Measurements from ENCODE around the gene UBE2R2. TPM values are rescaled to one million over a fixed set of nuclear protein-coding genes. Genes with fewer than 3 reads are reported as not detected.

Gene UBE2R2
- total and polyA plus RNA-seq, 2 of the 8 experiments (the other 6 are each of a cell fraction or from before 2014, with no cell fraction given) = 19.4 to 42.1 TPM

GRCh38 chr9:33926746-33927485 is 110.0 kb downstream of the UBE2R2 start:
- Histone ChIP-seq H3K23ac (ENCODE audit: insufficient read length) (no peak overlapping the region), H4K5ac (ENCODE audit: insufficient read length, low read depth, low read length) (no peak overlapping the region), H2BK15ac (ENCODE audit: low read length) (no peak overlapping the region), H3K79me2 (ENCODE audit: control insufficient read depth in 1 of 2, insufficient read depth in 2 of 2, low read length in 2 of 2) (no peaks in the 10 kb centered on the region; a peak in 1 of 4 replicates), H3K56ac (replicated peaks; ENCODE audit: insufficient read length, low read depth, low read length) (no peak overlapping the region), H2BK12ac (ENCODE audit: low read depth, low read length) (no peak overlapping the region), H4K91ac (replicated peaks; ENCODE audit: insufficient read length, low read length) (no peak overlapping the region), H3K4me1 (replicated peaks in 1 of 4; ENCODE audit: control insufficient read depth in 3 of 4, insufficient read depth in 4 of 4, low read length in 3 of 4) (peaks cover 0 to 2% (median 0%) of the 10 kb centered on the region in 4 experiments; a peak in 1 of 7 replicates), H3K23me2 (ENCODE audit: low read depth, low read length) (no peaks in the 10 kb centered on the region), H3K27ac (ENCODE audit: low read depth, low read length) (no peak overlapping the region), H3K79me1 (ENCODE audit: low read depth, low read length) (no peaks in the 10 kb centered on the region), H4K8ac (ENCODE audit: extremely low read depth, insufficient read depth, low read length) (no peak overlapping the region; the same call in 1 of the 2 replicates), H3K36me3 (ENCODE audit: control insufficient read depth in 2 of 4, insufficient read depth in 4 of 4, low read length in 3 of 4) (peaks cover 54 to 73% (median 69%) of the 10 kb centered on the region in 4 experiments), H2BK120ac (replicated peaks; ENCODE audit: low read depth, low read length) (no peak overlapping the region), H2AFZ (ENCODE audit: low read length) (no peak overlapping the region), H3K9me3 (ENCODE audit: insufficient read depth in 2 of 2, low read depth in 1 of 2, low read length in 1 of 2) (no peaks in the 10 kb centered on the region), H2BK20ac (ENCODE audit: low read length) (no peak overlapping the region), H3K4ac (replicated peaks; ENCODE audit: insufficient read length, low read depth, low read length) (no peak overlapping the region), H4K20me1 (replicated peaks in 1 of 2; ENCODE audit: control insufficient read depth in 1 of 2, insufficient read depth in 2 of 2, low read length in 2 of 2) (peaks cover 4 to 5% of the 10 kb centered on the region in 2 experiments), H2BK5ac (ENCODE audit: low read depth, low read length) (no peak overlapping the region), H3K4me3 (ENCODE audit: extremely low read depth in 1 of 4, insufficient read depth in 2 of 4, low read depth in 3 of 4, low read length in 4 of 4) (no peak overlapping the region), H3K18ac (ENCODE audit: extremely low read depth, low read length) (no peak overlapping the region), H3K27me3 (replicated peaks in 1 of 4; ENCODE audit: control insufficient read depth in 3 of 4, extremely low read depth in 1 of 4, insufficient read depth in 3 of 4, low read length in 3 of 4) (no peaks in the 10 kb centered on the region), H2AK5ac (ENCODE audit: low read depth, low read length) (no peak overlapping the region), H3K9ac (replicated peaks in 1 of 4; ENCODE audit: extremely low read depth in 1 of 4, low read depth in 3 of 4, low read length in 3 of 4) (no peak overlapping the region), H3K4me2 (ENCODE audit: insufficient read depth in 1 of 2, low read depth in 2 of 2, low read length in 2 of 2) (no peak overlapping the region), H3K14ac (ENCODE audit: insufficient read length) (no peak overlapping the region)
- ChIA-PET POLR2A (ENCODE audit: partially characterized antibody) (interaction anchor here (1.1 kb wide), 1 partner anchor 199 kb away, joined by 3 read pairs; the partner anchor contains the start of gene DCAF12), CTCF (ENCODE audit: partially characterized antibody) (interaction anchor here (0.6 to 6.5 kb wide), 11 partner anchors 8 to 147 kb away, joined by 3 to 70 read pairs (median 4); no protein-coding TSS in a partner anchor)
- DNase-seq (ENCODE audit: low read depth in 1 of 2, low spot score in 2 of 2) = no peak
- FAIRE-seq = no peak
- 95% methylated on average over 17 of the region's 17 CpGs; no CpG with 5 or more reads in 1 of the 2 experiments for WGBS, 2 experiments (ENCODE audit: extremely low coverage in 1 of 2, insufficient coverage in 1 of 2, insufficient read length in 1 of 2, insufficient replicate concordance in 2 of 2, low coverage in 1 of 2, low lambda C conversion rate in 2 of 2, missing lambda C conversion rate in 1 of 2)
- no peak for TF ChIP-seq CTBP2 (IDR thresholded peaks at IDR 0.05; ENCODE audit: borderline replicate concordance, insufficient read depth, insufficient read length, low read length)
- no peak for TF ChIP-seq TBP (IDR thresholded peaks at IDR 0.05; ENCODE audit: low read depth, low read length)
- no peak for TF ChIP-seq BCL11A (IDR thresholded peaks at IDR 0.05; ENCODE audit: low read depth in 2 of 2, low read length in 2 of 2)
- no peak for TF ChIP-seq YY1 (IDR thresholded peaks at IDR 0.05; ENCODE audit: low read depth, low read length)
- no peak for TF ChIP-seq GABPA (IDR thresholded peaks at IDR 0.05; ENCODE audit: borderline replicate concordance, insufficient read depth, low read length)
- TF ChIP-seq TAF7 (optimal IDR thresholded peaks at IDR 0.05; ENCODE audit: borderline replicate concordance, low read depth, low read length) = no peak
- TF ChIP-seq HDAC2 (IDR thresholded peaks at IDR 0.05; ENCODE audit: borderline replicate concordance in 1 of 2, low read depth in 2 of 2, low read length in 2 of 2) = no peak
- no peak for TF ChIP-seq PHF8 (conservative IDR thresholded peaks at IDR 0.05; ENCODE audit: low read depth, low read length)
- no peak for TF ChIP-seq SP2 (IDR thresholded peaks at IDR 0.05; ENCODE audit: low read length)
- no peak for TF ChIP-seq POLR2AphosphoS5 (IDR thresholded peaks at IDR 0.05; ENCODE audit: low read depth, low read length)
- TF ChIP-seq TAF1 (IDR thresholded peaks at IDR 0.05; ENCODE audit: low read depth, low read length) = no peak
- no peak for TF ChIP-seq CREB1 (IDR thresholded peaks at IDR 0.05)
- no peak for TF ChIP-seq ASH2L (IDR thresholded peaks at IDR 0.05; ENCODE audit: low read length)
